AG04450 (cell line): Measurements from ENCODE around the gene HELQ. TPM values are rescaled to one million over a fixed set of nuclear protein-coding genes. Genes with fewer than 3 reads are reported as not detected.
"Not testable (repeated sequence)": the region's sequence is repeated elsewhere in the genome, so short reads cannot be mapped to it uniquely, and the experiment has no call there.

Experiments
- CTCF ChIA-PET: fragments of 300-600, 350-600 bp; formaldehyde crosslinking; extraction: SDS; loops from one replicate; lab custom pipeline; 2022; ENCODE audit warnings: antibody characterized with exemption, inconsistent platforms; lab: Charles Lee
- POLR2A ChIA-PET: fragments of 350-600 bp; formaldehyde crosslinking; extraction: SDS; loops from one replicate; lab custom pipeline; 2021; ENCODE audit warnings: antibody characterized with exemption, inconsistent platforms; lab: Yijun Ruan, JAX
- DNase-seq: peaks from one replicate; pipeline ENCODE4 v3.0.0-alpha.2; 2011; ENCODE audit warnings: low read depth, low spot score
- H3K27ac ChIP-seq: one replicate; pipeline ENCODE4 v1.5.1; 2012; ENCODE audit warnings: low read depth, low read length, control low read depth
- H3K27me3 ChIP-seq: one replicate; pipeline ENCODE4 v1.6.0; 2012; ENCODE audit warnings: low read length; ENCODE audit not compliant: control insufficient read depth, insufficient read depth
- H3K4me3 ChIP-seq: 2 replicates; pipeline ENCODE4 v1.5.1; 2011; ENCODE audit warnings: mild to moderate bottlenecking, low read depth, low read length, control low read depth
- H3K9me3 ChIP-seq: 2 replicates; pipeline ENCODE4 v1.5.1; 2012; ENCODE audit warnings: low read length; ENCODE audit not compliant: control insufficient read depth, insufficient read depth
- polyA minus RNA-seq: library from RNA; depleted of rRNA, polyadenylated mRNA; stranded (reverse); fragments of >200 nt; gene quantifications from 2 replicates; pipeline ENCODE4 v1.2.3, GENCODE V29; 2011; rRNA and poly(A)+ RNA removed
- polyA plus RNA-seq: library from polyadenylated mRNA; depleted of rRNA; stranded (reverse); fragments of >200 nt; gene quantifications from 2 replicates; pipeline ENCODE4 v1.2.3, GENCODE V29; 2011; rRNA removed
- TF ChIP-seq, protein P1 (sequence below): IDR thresholded peaks from 2 replicates; pipeline ENCODE4 v1.5.1; 2011; ENCODE audit warnings: low read depth, low read length, control low read depth, inconsistent platforms

HELQ gene
- polyA plus RNA-seq: 12.2 and 15.4 TPM in 2 replicates
- polyA minus RNA-seq: 14.1 TPM in 2 replicates

GRCh38 chr4:83455281-83456183 lies at the start of gene HELQ, which contains the start of gene MRPS18C:
HELQ (minus strand) TSS chr4:83455823; CDS start chr4:83455693, 130 bp downstream.
MRPS18C (plus strand) TSS chr4:83456058; CDS start chr4:83456078, 20 bp downstream.
- ChIA-PET CTCF (interaction anchor here (1.0 to 2.1 kb wide), 3 partner anchors 93 to 174 kb away, joined by 4 to 6 read pairs (median 4); partner anchors contain the start of gene COQ2), POLR2A (interaction anchor here (0.6 to 1.2 kb wide), 6 partner anchors 79 to 1082 kb away, joined by 3 to 6 read pairs (median 4); partner anchors contain the start of genes COQ2 and HNRNPD)

GRCh38 chr4:83504996-83505395 lies 49.4 kb upstream of the HELQ start:
- no peak for DNase-seq
- POLR2A ChIA-PET: no interaction called here
- TF ChIP-seq, protein P1, sequence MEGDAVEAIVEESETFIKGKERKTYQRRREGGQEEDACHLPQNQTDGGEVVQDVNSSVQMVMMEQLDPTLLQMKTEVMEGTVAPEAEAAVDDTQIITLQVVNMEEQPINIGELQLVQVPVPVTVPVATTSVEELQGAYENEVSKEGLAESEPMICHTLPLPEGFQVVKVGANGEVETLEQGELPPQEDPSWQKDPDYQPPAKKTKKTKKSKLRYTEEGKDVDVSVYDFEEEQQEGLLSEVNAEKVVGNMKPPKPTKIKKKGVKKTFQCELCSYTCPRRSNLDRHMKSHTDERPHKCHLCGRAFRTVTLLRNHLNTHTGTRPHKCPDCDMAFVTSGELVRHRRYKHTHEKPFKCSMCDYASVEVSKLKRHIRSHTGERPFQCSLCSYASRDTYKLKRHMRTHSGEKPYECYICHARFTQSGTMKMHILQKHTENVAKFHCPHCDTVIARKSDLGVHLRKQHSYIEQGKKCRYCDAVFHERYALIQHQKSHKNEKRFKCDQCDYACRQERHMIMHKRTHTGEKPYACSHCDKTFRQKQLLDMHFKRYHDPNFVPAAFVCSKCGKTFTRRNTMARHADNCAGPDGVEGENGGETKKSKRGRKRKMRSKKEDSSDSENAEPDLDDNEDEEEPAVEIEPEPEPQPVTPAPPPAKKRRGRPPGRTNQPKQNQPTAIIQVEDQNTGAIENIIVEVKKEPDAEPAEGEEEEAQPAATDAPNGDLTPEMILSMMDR: no peak
- Histone ChIP-seq H3K27me3 (peaks cover 3% of the 10 kb centered on the region), H3K9me3 (no peaks in the 10 kb centered on the region), H3K27ac (no peak overlapping the region), H3K4me3 (no peak overlapping the region)
- CTCF ChIA-PET: interaction anchor here (2.7 kb wide), 1 partner anchor 140 kb away, joined by 7 read pairs; no protein-coding TSS in a partner anchor

More at GRCh38 chr4:83455281-83456183, at the start of gene HELQ, which contains the start of gene MRPS18C:
- Histone ChIP-seq H3K9me3 (no peaks in the 10 kb centered on the region), H3K27ac (peak within 1 kb of the TSS; percentile 97), H3K4me3 (peak within 1 kb of the TSS; percentile 92), H3K27me3 (no peaks in the 10 kb centered on the region)
- peak; percentile 99 for DNase-seq
- TF ChIP-seq, protein P1: peak; percentile 31; the same call in 1 of the 2 replicates

- Histone ChIP-seq H3K27ac (no peak overlapping the region), H3K27me3 (peaks cover 3% of the 10 kb centered on the region), H3K9me3 (no peaks in the 10 kb centered on the region), H3K4me3 (no peak overlapping the region)
- ChIA-PET POLR2A (no interaction called here), CTCF (interaction anchor here (2.7 kb wide), 1 partner anchor 141 kb away, joined by 7 read pairs; no protein-coding TSS in a partner anchor)
- TF ChIP-seq, protein P1: no peak
- DNase-seq: no peak
Measured at GRCh38 chr4:83504503-83504902, 48.9 kb upstream of the HELQ start.

DNA sequence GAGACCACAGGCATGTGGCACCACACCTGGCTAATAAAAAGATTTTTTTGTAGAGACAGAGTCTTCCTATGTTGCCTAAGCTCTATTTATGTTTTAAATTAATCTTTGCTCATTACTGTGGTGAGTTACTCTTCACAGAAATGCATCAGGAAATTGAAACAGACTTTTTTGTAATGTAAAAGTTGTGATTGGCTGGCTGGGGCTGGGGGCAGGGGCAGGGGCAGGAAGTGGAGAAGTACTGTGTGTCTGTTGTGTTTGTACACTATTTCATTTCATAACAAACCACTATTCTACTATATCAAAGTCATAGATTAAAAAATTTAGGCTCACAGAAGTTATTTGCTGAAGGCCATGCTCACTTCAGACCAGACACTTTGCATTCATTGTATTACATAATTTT lies 48.4 kb upstream of the HELQ start:
- ChIA-PET POLR2A (no interaction called here), CTCF (interaction anchor here (2.7 kb wide), 1 partner anchor 141 kb away, joined by 7 read pairs; no protein-coding TSS in a partner anchor)
- TF ChIP-seq, protein P1: no peak

DNA sequence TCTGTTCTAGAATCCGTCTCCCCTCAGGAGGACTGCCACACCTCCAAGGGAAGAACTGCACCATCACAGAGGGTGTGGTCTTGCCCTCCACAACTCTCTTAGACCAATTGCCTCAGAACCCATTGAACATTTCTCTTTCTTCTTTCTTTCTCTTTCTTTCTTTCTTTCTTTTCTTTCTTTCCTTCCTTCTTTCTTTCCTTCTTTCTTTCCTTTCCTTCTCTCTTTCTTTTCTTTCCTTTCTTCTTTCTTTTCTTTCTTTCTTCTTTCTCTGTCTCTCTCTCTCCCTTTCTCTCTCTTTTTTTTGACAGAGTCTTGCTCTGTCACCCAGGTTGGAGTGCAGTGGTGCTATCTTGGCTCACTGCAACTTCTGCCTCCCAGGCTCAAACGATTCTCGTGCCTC lies 46.0 kb upstream of the HELQ start:
- DNase-seq, POLR2A ChIA-PET, H3K4me3 ChIP-seq, H3K9me3 ChIP-seq, CTCF ChIA-PET, H3K27ac ChIP-seq, H3K27me3 ChIP-seq: not testable (repeated sequence)

More for the DNA sequence above, 48.4 kb upstream of the HELQ start:
- no peak overlapping the region for H3K4me3 ChIP-seq
- no peak for DNase-seq
- no peak overlapping the region for H3K27ac ChIP-seq
- H3K9me3 ChIP-seq: no peaks in the 10 kb centered on the region
- H3K27me3 ChIP-seq: peaks cover 3% of the 10 kb centered on the region
